ENCODE data around the gene TRIM2. TPM values are rescaled to one million over a fixed set of nuclear protein-coding genes. Genes with fewer than 3 reads are reported as not detected.

The TRIM2 gene
- total RNA-seq, 2 experiments from 2014 or later, result 0.63 to 1.4 TPM

DNA sequence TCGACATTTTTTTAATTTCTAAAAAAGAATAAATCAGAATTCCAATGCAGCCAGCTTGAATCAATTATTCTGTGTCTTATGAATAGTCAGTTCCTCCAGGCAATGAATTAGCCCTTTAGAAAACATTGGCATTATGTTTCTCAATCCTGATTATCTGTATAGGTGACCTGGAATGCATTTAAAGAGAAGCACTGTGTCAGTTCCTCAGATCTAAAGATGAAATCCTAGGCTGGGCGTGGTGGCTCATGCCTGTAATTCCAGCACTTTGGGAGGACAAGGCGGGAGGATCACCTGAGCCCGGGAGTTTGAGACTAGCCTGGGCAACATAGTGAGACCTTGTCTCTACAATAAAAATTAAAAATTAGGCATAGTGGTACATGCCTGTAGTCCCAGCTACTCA is 183.7 kb downstream of the TRIM2 start:
- POLR2A ChIA-PET, result interaction anchor here (1.4 kb wide), 1 partner anchor 11 kb away, joined by 4 read pairs; no protein-coding TSS in a partner anchor
- ATAC-seq (no peak), DNase-seq (no peak)
- CTCF ChIA-PET, result interaction anchor here (1.6 kb wide), 1 partner anchor 13 kb away, joined by 5 read pairs; no protein-coding TSS in a partner anchor
- Mint-ChIP-seq H3K9me3 (no peaks in the 10 kb centered on the region), H3K27me3 (no peaks in the 10 kb centered on the region), H3K36me3 (ENCODE audit: low read depth) (peaks cover 10% of the 10 kb centered on the region), H3K4me3 (no peak overlapping the region), H3K27ac (no peak overlapping the region), H3K4me1 (ENCODE audit: low read depth) (no peaks in the 10 kb centered on the region)
- TF ChIP-seq, protein P1, sequence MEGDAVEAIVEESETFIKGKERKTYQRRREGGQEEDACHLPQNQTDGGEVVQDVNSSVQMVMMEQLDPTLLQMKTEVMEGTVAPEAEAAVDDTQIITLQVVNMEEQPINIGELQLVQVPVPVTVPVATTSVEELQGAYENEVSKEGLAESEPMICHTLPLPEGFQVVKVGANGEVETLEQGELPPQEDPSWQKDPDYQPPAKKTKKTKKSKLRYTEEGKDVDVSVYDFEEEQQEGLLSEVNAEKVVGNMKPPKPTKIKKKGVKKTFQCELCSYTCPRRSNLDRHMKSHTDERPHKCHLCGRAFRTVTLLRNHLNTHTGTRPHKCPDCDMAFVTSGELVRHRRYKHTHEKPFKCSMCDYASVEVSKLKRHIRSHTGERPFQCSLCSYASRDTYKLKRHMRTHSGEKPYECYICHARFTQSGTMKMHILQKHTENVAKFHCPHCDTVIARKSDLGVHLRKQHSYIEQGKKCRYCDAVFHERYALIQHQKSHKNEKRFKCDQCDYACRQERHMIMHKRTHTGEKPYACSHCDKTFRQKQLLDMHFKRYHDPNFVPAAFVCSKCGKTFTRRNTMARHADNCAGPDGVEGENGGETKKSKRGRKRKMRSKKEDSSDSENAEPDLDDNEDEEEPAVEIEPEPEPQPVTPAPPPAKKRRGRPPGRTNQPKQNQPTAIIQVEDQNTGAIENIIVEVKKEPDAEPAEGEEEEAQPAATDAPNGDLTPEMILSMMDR (IDR thresholded peaks at IDR 0.05), result no peak
- intact Hi-C loops (cut with micrococcal nuclease), result no loop called here

Other genes starting within 250 kb of the TRIM2 start
- gene MND1, start 140.2 kb downstream of the TRIM2 start, total RNA-seq, result 10 to 100 TPM; 48.0 to 50.0 TPM

Data from activated CD8-positive, alpha-beta T cell treated with anti-CD3 and anti-CD28 coated beads for 36 hours (primary cell).